Fibroblast of the aortic adventitia (primary cell): ENCODE measurements around the gene PITPNM3. TPM values are rescaled to one million over a fixed set of nuclear protein-coding genes. Genes with fewer than 3 reads are reported as not detected.

Source experiments
- DNase-seq: peaks from one replicate; pipeline ENCODE4 v3.0.0-alpha.2; 2010; ENCODE audit warnings: low read depth
- H3K4me3 ChIP-seq: 2 replicates; pipeline ENCODE4 v1.5.1; 2011; ENCODE audit warnings: low read depth, mild to moderate bottlenecking, control low read depth, low read length, moderate library complexity
- CTCF ChIP-seq: IDR thresholded peaks from 2 replicates; pipeline ENCODE4 v1.5.1; 2011; ENCODE audit warnings: mild to moderate bottlenecking, low read length, control low read depth, inconsistent platforms; ENCODE audit not compliant: insufficient read depth
- small RNA-seq: library from RNA; depleted of rRNA; stranded (forward); fragments of <200 nt; gene quantifications from one replicate; pipeline ENCODE3, GENCODE V24; 2012
- total RNA-seq: library from RNA; depleted of rRNA; stranded (reverse); fragments of >200 nt; gene quantifications from 2 replicates; pipeline ENCODE4 v1.2.3, GENCODE V29; 2012; ENCODE audit warnings: low replicate concordance

PITPNM3 gene
- total RNA-seq, 1 donor: 1.3 TPM

DNA sequence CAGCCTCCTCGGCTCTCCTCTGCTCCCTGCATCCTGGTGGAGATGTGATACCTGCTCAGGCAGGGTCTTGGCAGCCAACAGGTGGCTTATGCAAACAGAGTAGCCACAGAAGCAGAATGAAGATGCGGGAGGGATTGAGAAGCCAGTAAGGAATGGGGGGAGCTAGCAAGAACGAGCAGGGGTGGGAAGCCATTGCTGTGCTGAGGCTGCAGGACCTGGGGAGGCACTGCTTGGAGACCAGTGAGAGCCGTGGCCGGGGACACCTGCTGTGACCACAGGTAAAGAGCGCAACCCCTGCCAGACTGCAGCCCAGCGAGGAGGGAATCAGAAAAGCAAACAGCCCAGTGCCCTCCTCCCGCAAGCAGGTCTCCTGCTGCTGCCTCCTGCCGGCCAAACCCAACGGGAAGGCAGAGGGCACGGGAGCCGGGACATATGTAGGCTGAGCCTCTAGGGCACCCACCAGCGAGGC, 136.1 kb downstream of the PITPNM3 start:
- no peak for DNase-seq
- no peak overlapping the region for H3K4me3 ChIP-seq
- peak; percentile 44 for TF ChIP-seq CTCF

DNA sequence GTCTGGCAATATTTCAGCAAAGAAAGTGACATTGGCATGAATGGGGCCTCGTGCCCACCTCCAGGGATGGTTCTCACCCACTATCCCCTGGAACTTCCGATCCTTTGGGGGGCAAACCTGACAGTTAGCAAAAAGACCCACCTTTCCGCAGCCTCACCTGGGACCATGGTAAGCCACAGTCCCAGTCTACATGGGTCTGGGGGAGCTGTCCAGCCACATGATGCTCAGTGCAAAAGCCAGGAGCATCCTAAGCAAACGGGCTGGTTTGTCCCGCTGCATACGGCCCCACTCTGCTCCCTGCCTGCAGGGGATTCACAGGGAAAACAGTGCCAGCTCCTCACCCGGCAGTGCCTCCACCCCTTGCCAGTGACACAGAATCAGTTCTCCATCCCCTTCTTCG, 140.7 kb downstream of the PITPNM3 start:
- DNase-seq: no peak
- H3K4me3 ChIP-seq: no peak overlapping the region
- no peak for TF ChIP-seq CTCF

GRCh38 chr17:6413065-6413464, 143.3 kb downstream of the PITPNM3 start:
- no peak overlapping the region for H3K4me3 ChIP-seq
- peak; percentile 33 for TF ChIP-seq CTCF
- DNase-seq: peak; percentile 30

DNA sequence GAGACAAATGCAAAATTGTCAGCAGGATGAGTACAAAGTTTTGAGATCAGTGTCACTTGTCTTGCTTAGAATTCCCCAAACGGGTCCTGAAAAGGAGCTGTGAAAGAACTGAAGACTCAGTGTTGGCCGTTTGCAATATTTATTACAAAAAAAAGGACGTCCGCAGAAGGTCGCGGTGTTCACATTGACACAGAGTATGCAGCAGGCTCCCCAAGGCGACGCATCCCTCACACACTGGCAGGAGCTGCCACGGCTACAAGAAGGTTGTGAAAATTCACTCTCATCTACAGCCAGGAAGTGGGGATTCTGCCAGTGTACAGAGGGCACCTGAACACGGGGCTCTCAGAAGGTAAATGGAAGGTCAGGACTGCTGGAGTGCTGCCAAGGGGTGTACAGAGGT, 147.6 kb downstream of the PITPNM3 start:
- TF ChIP-seq CTCF: no peak
- no peak overlapping the region for H3K4me3 ChIP-seq
- no peak for DNase-seq

GRCh38 chr17:6408276-6408675, 148.1 kb downstream of the PITPNM3 start:
- no peak for DNase-seq
- no peak for TF ChIP-seq CTCF
- H3K4me3 ChIP-seq: no peak overlapping the region

- no peak overlapping the region for H3K4me3 ChIP-seq
- TF ChIP-seq CTCF: no peak
- DNase-seq: no peak
These were observed 154.1 kb downstream of the PITPNM3 start for GRCh38 chr17:6402258-6402657.

Small RNAs within 50 kb of the gene (small RNA-seq; reads per million reads assigned to genes)
- gene RF00017 (not detected), gene RNA5SP435 (not detected)

Other genes with a start within 250 kb of the PITPNM3 start
- gene AIPL1, start 121.4 kb downstream of the PITPNM3 start, total RNA-seq: 0.09 TPM in 1 of 2 replicates, not detected in the other
- gene PIMREG, start 112.1 kb downstream of the PITPNM3 start, total RNA-seq: 0.90 and 13.1 TPM in 2 replicates
- 14.4 and 20.9 TPM in 2 replicates for gene KIAA0753, start 84.2 kb upstream of the PITPNM3 start, total RNA-seq
- 57.5 and 162 TPM in 2 replicates for gene TXNDC17, start 84.5 kb upstream of the PITPNM3 start, total RNA-seq
- gene MED31, start 95.0 kb upstream of the PITPNM3 start, total RNA-seq: 12.3 and 28.8 TPM in 2 replicates
- 0.57 and 0.63 TPM in 2 replicates for gene C17orf100, start 95.2 kb upstream of the PITPNM3 start, total RNA-seq
- gene SLC13A5, start 156.8 kb upstream of the PITPNM3 start, total RNA-seq: not detected in 2 replicates
- gene XAF1, start 199.5 kb upstream of the PITPNM3 start, total RNA-seq: 27.5 and 47.1 TPM in 2 replicates
- gene FBXO39, start 219.7 kb upstream of the PITPNM3 start, total RNA-seq: 0.09 and 0.57 TPM in 2 replicates